Measurements from ENCODE around the gene PTCRA. TPM values are rescaled to one million over a fixed set of nuclear protein-coding genes. Genes with fewer than 3 reads are reported as not detected.

PTCRA gene
- total and polyA plus RNA-seq, 9 donors = 0.16 to 0.27 (median 0.25) TPM; not detected in 6

- Histone ChIP-seq H3K27me3 (ENCODE audit: control insufficient read depth, insufficient read depth, low read length) (no peaks in the 10 kb centered on the region), H3K27ac (ENCODE audit: low read length) (no peak overlapping the region), H3K4me3 (ENCODE audit: low read length) (no peak overlapping the region), H3K4me1 (ENCODE audit: control insufficient read depth, insufficient read depth, low read length) (no peaks in the 10 kb centered on the region), H3K36me3 (ENCODE audit: control insufficient read depth, insufficient read depth, low read length) (peaks cover 74% of the 10 kb centered on the region), H3K9me3 (replicated peaks; ENCODE audit: control insufficient read depth, low read depth, low read length) (no peaks in the 10 kb centered on the region)
- DNase-seq = no peak
- no CpG with 5 or more reads among the region's 4 CpGs for WGBS (ENCODE audit: insufficient coverage)
Measured at GRCh38 chr6:42969934-42970333, 54.1 kb downstream of the PTCRA start.

- H3K4me3 ChIP-seq (ENCODE audit: low read length) = no peak overlapping the region
- H3K27me3 ChIP-seq (ENCODE audit: control insufficient read depth, insufficient read depth, low read length) = no peaks in the 10 kb centered on the region
- no peak overlapping the region for H3K27ac ChIP-seq (ENCODE audit: low read length)
- H3K4me1 ChIP-seq (ENCODE audit: control insufficient read depth, insufficient read depth, low read length) = no peaks in the 10 kb centered on the region
- peaks cover 65% of the 10 kb centered on the region for H3K36me3 ChIP-seq (ENCODE audit: control insufficient read depth, insufficient read depth, low read length)
- H3K9me3 ChIP-seq (replicated peaks; ENCODE audit: control insufficient read depth, low read depth, low read length) = no peaks in the 10 kb centered on the region
- no peak for DNase-seq
- no CpG with 5 or more reads among the region's 4 CpGs for WGBS (ENCODE audit: insufficient coverage)
Measured at GRCh38 chr6:42970871-42971612, 55.2 kb downstream of the PTCRA start.

GRCh38 chr6:42971746-42972327 is 56.0 kb downstream of the PTCRA start:
- Histone ChIP-seq H3K9me3 (replicated peaks; ENCODE audit: control insufficient read depth, low read depth, low read length) (no peaks in the 10 kb centered on the region), H3K4me3 (ENCODE audit: low read length) (no peak overlapping the region), H3K36me3 (ENCODE audit: control insufficient read depth, insufficient read depth, low read length) (peaks cover 57% of the 10 kb centered on the region), H3K4me1 (ENCODE audit: control insufficient read depth, insufficient read depth, low read length) (no peaks in the 10 kb centered on the region), H3K27ac (ENCODE audit: low read length) (no peak overlapping the region), H3K27me3 (ENCODE audit: control insufficient read depth, insufficient read depth, low read length) (no peaks in the 10 kb centered on the region)
- 100% methylated on average over 2 of the region's 3 CpGs for WGBS (ENCODE audit: insufficient coverage)
- DNase-seq = no peak

DNA sequence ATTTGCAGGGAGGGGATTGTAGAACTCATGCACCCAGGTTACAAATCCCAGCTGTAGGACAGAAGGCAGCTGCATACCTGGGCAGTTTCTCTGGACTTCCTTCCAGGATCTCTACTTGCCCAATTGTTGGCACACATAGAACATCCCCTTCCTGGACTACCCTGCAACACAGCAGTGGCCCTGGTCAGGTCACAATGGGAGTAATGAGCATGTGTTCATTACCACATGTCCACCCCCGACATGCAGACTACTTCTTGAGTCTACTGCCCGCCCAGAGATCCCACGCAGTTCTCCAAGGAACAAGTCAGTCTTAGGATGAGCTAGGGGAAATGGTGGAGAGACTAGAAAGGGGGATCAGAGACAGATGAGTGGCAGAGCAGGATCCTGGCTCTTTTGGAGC is 58.1 kb downstream of the PTCRA start:
- Histone ChIP-seq H3K4me1 (ENCODE audit: control insufficient read depth, insufficient read depth, low read length) (peaks cover 12% of the 10 kb centered on the region), H3K36me3 (ENCODE audit: control insufficient read depth, insufficient read depth, low read length) (peaks cover 39% of the 10 kb centered on the region), H3K27me3 (ENCODE audit: control insufficient read depth, insufficient read depth, low read length) (no peaks in the 10 kb centered on the region), H3K27ac (ENCODE audit: low read length) (no peak overlapping the region), H3K4me3 (ENCODE audit: low read length) (no peak overlapping the region), H3K9me3 (replicated peaks; ENCODE audit: control insufficient read depth, low read depth, low read length) (no peaks in the 10 kb centered on the region)
- no peak for DNase-seq
- no CpG with 5 or more reads among the region's 3 CpGs for WGBS (ENCODE audit: insufficient coverage)

GRCh38 chr6:42974919-42975505 is 59.2 kb downstream of the PTCRA start:
- 87% methylated on average over 3 of the region's 5 CpGs for WGBS (ENCODE audit: insufficient coverage)
- no peak overlapping the region for H3K4me3 ChIP-seq (ENCODE audit: low read length)

More at GRCh38 chr6:42974919-42975505, 59.2 kb downstream of the PTCRA start:
- no peak for DNase-seq
- Histone ChIP-seq H3K9me3 (replicated peaks; ENCODE audit: control insufficient read depth, low read depth, low read length) (no peaks in the 10 kb centered on the region), H3K27ac (ENCODE audit: low read length) (no peak overlapping the region), H3K36me3 (ENCODE audit: control insufficient read depth, insufficient read depth, low read length) (peaks cover 28% of the 10 kb centered on the region), H3K4me1 (ENCODE audit: control insufficient read depth, insufficient read depth, low read length) (peaks cover 20% of the 10 kb centered on the region), H3K27me3 (ENCODE audit: control insufficient read depth, insufficient read depth, low read length) (no peaks in the 10 kb centered on the region)

Other genes with a start within 250 kb of the PTCRA start
- 5.3 TPM for gene PRPH2, start 193.5 kb upstream of the PTCRA start, total RNA-seq
- gene PRPH2, start 193.5 kb upstream of the PTCRA start, polyA plus RNA-seq (ENCODE audit: insufficient read depth in 1 of 8, insufficient read length in 8 of 8, low replicate concordance in 1 of 8) = 1 to 10 TPM; 2.1 to 6.2 (median 4.7) TPM
- gene TBCC, start 169.9 kb upstream of the PTCRA start, total RNA-seq = 27.0 TPM
- gene TBCC, start 169.9 kb upstream of the PTCRA start, polyA plus RNA-seq (ENCODE audit: insufficient read depth in 1 of 8, insufficient read length in 8 of 8, low replicate concordance in 1 of 8) = 10 to 100 TPM; 14.3 to 19.0 (median 16.0) TPM
- 8.1 TPM for gene BICRAL, start 134.0 kb upstream of the PTCRA start, total RNA-seq
- gene BICRAL, start 134.0 kb upstream of the PTCRA start, polyA plus RNA-seq (ENCODE audit: insufficient read depth in 1 of 8, insufficient read length in 8 of 8, low replicate concordance in 1 of 8) = 10 to 100 TPM in 7 of 8 donors, 1 to 10 TPM in 1; 9.9 to 12.8 (median 10.8) TPM
- gene RPL7L1, start 36.4 kb upstream of the PTCRA start, total RNA-seq = 78.6 TPM
- 10 to 100 TPM; 60.7 to 87.9 (median 74.9) TPM for gene RPL7L1, start 36.4 kb upstream of the PTCRA start, polyA plus RNA-seq (ENCODE audit: insufficient read depth in 1 of 8, insufficient read length in 8 of 8, low replicate concordance in 1 of 8)
- gene CNPY3, start 13.4 kb downstream of the PTCRA start, total RNA-seq = 16.8 TPM
- gene CNPY3, start 13.4 kb downstream of the PTCRA start, polyA plus RNA-seq (ENCODE audit: insufficient read depth in 1 of 8, insufficient read length in 8 of 8, low replicate concordance in 1 of 8) = 10 to 100 TPM; 27.3 to 41.6 (median 33.1) TPM
- 0.22 TPM for gene GNMT, start 44.7 kb downstream of the PTCRA start, total RNA-seq
- 1 to 10 TPM in 1 of 8 donors, under 1 TPM in 7; 0.10 to 1.0 (median 0.51) TPM for gene GNMT, start 44.7 kb downstream of the PTCRA start, polyA plus RNA-seq (ENCODE audit: insufficient read depth in 1 of 8, insufficient read length in 8 of 8, low replicate concordance in 1 of 8)
- gene PEX6, start 63.1 kb downstream of the PTCRA start, total RNA-seq = 15.5 TPM
- gene PEX6, start 63.1 kb downstream of the PTCRA start, polyA plus RNA-seq (ENCODE audit: insufficient read depth in 1 of 8, insufficient read length in 8 of 8, low replicate concordance in 1 of 8) = 10 to 100 TPM; 13.0 to 28.4 (median 20.8) TPM
- 34.7 TPM for gene PPP2R5D, start 68.5 kb downstream of the PTCRA start, total RNA-seq
- 10 to 100 TPM; 38.3 to 54.8 (median 46.0) TPM for gene PPP2R5D, start 68.5 kb downstream of the PTCRA start, polyA plus RNA-seq (ENCODE audit: insufficient read depth in 1 of 8, insufficient read length in 8 of 8, low replicate concordance in 1 of 8)
- 59.6 TPM for gene MEA1, start 97.9 kb downstream of the PTCRA start, total RNA-seq
- gene MEA1, start 97.9 kb downstream of the PTCRA start, polyA plus RNA-seq (ENCODE audit: insufficient read depth in 1 of 8, insufficient read length in 8 of 8, low replicate concordance in 1 of 8) = 10 to 100 TPM; 40.4 to 63.4 (median 48.6) TPM
- gene KLHDC3, start 98.2 kb downstream of the PTCRA start, total RNA-seq = 211 TPM
- 100 to 1,000 TPM; 166 to 222 (median 207) TPM for gene KLHDC3, start 98.2 kb downstream of the PTCRA start, polyA plus RNA-seq (ENCODE audit: insufficient read depth in 1 of 8, insufficient read length in 8 of 8, low replicate concordance in 1 of 8)
- 53.1 TPM for gene RRP36, start 105.6 kb downstream of the PTCRA start, total RNA-seq
- gene RRP36, start 105.6 kb downstream of the PTCRA start, polyA plus RNA-seq (ENCODE audit: insufficient read depth in 1 of 8, insufficient read length in 8 of 8, low replicate concordance in 1 of 8) = 10 to 100 TPM; 39.8 to 48.5 (median 44.4) TPM
- gene CUL7, start 137.8 kb downstream of the PTCRA start, total RNA-seq = 36.8 TPM
- gene CUL7, start 137.8 kb downstream of the PTCRA start, polyA plus RNA-seq (ENCODE audit: insufficient read depth in 1 of 8, insufficient read length in 8 of 8, low replicate concordance in 1 of 8) = 10 to 100 TPM; 35.7 to 49.2 (median 41.6) TPM
- gene MRPL2, start 143.4 kb downstream of the PTCRA start, total RNA-seq = 27.6 TPM
- 10 to 100 TPM; 39.5 to 55.1 (median 47.5) TPM for gene MRPL2, start 143.4 kb downstream of the PTCRA start, polyA plus RNA-seq (ENCODE audit: insufficient read depth in 1 of 8, insufficient read length in 8 of 8, low replicate concordance in 1 of 8)
- gene KLC4, start 143.6 kb downstream of the PTCRA start, total RNA-seq = 21.6 TPM
- gene KLC4, start 143.6 kb downstream of the PTCRA start, polyA plus RNA-seq (ENCODE audit: insufficient read depth in 1 of 8, insufficient read length in 8 of 8, low replicate concordance in 1 of 8) = 10 to 100 TPM; 19.4 to 36.3 (median 26.1) TPM
- gene PTK7, start 160.3 kb downstream of the PTCRA start, total RNA-seq = 40.2 TPM
- gene PTK7, start 160.3 kb downstream of the PTCRA start, polyA plus RNA-seq (ENCODE audit: insufficient read depth in 1 of 8, insufficient read length in 8 of 8, low replicate concordance in 1 of 8) = 100 to 1,000 TPM in 1 of 8 donors, 10 to 100 TPM in 7; 44.1 to 117 (median 79.3) TPM

Data from muscle of leg (tissue), 11 donors.